GM19372 (cell line): Measurements from ENCODE around the gene KCNT1.

Source experiments
- ATAC-seq: cut with Tn5 transposase; IDR thresholded peaks from one replicate; pipeline ENCODE4 v1.9.1; 2021; ENCODE audit warnings: mild to moderate bottlenecking, low read depth, moderate library complexity; ENCODE audit not compliant: unreplicated experiment

KCNT1 gene

GRCh38 chr9:135840539-135840938 is 138.6 kb downstream of the KCNT1 start:
- ATAC-seq = no peak
